Measurements from ENCODE around the gene NEDD4L.

The NEDD4L gene

GRCh38 chr18:58103339-58103985 is 59.4 kb downstream of the NEDD4L start:
- no peak overlapping the region for H3K4me3 ChIP-seq (ENCODE audit: low read depth, low read length)
- TF ChIP-seq, protein P1, sequence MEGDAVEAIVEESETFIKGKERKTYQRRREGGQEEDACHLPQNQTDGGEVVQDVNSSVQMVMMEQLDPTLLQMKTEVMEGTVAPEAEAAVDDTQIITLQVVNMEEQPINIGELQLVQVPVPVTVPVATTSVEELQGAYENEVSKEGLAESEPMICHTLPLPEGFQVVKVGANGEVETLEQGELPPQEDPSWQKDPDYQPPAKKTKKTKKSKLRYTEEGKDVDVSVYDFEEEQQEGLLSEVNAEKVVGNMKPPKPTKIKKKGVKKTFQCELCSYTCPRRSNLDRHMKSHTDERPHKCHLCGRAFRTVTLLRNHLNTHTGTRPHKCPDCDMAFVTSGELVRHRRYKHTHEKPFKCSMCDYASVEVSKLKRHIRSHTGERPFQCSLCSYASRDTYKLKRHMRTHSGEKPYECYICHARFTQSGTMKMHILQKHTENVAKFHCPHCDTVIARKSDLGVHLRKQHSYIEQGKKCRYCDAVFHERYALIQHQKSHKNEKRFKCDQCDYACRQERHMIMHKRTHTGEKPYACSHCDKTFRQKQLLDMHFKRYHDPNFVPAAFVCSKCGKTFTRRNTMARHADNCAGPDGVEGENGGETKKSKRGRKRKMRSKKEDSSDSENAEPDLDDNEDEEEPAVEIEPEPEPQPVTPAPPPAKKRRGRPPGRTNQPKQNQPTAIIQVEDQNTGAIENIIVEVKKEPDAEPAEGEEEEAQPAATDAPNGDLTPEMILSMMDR (IDR thresholded peaks at IDR 0.05; ENCODE audit: low read depth, low read length) = no peak
- no peak for DNase-seq

DNA sequence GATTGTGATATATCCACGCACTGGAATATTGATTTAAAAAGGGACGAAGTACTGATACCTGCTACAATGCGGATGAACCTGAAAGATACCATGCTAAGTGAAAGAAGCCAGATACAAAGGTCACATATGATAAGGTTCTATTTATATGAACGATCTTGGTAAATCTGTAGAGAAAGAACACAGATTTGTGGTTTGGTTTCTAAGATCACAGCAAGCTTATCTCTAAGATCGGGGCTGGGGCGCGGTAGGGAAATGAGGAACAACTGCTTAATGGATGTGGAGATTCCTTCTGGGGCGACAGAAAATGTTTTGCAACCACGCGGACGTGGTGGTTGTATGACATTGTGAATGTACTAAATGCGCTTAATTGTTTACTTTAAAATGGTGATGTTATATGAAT is 60.1 kb downstream of the NEDD4L start:
- Histone ChIP-seq H3K36me3 (peaks cover 6% of the 10 kb centered on the region), H3K9me3 (ENCODE audit: severe bottlenecking) (no peaks in the 10 kb centered on the region), H3K27ac (no peak overlapping the region; the same call in 1 of the 2 replicates), H3K27me3 (ENCODE audit: insufficient read depth, low read depth, severe bottlenecking) (no peaks in the 10 kb centered on the region), H3K4me3 (ENCODE audit: low read depth, low read length) (no peak overlapping the region)
- DNase-seq = no peak
- TF ChIP-seq, protein P1 (IDR thresholded peaks at IDR 0.05; ENCODE audit: low read depth, low read length) = no peak

More at GRCh38 chr18:58103339-58103985, 59.4 kb downstream of the NEDD4L start:
- Histone ChIP-seq H3K36me3 (peaks cover 6% of the 10 kb centered on the region), H3K27ac (no peak overlapping the region; the same call in 1 of the 2 replicates), H3K9me3 (ENCODE audit: severe bottlenecking) (no peaks in the 10 kb centered on the region), H3K27me3 (ENCODE audit: insufficient read depth, low read depth, severe bottlenecking) (no peaks in the 10 kb centered on the region)

- Histone ChIP-seq H3K4me3 (ENCODE audit: low read depth, low read length) (no peak overlapping the region), H3K27me3 (ENCODE audit: insufficient read depth, low read depth, severe bottlenecking) (no peaks in the 10 kb centered on the region), H3K27ac (peak overlapping the region; percentile 71), H3K36me3 (peaks cover 3% of the 10 kb centered on the region), H3K9me3 (ENCODE audit: severe bottlenecking) (no peaks in the 10 kb centered on the region)
- TF ChIP-seq, protein P1 (IDR thresholded peaks at IDR 0.05; ENCODE audit: low read depth, low read length) = no peak
- DNase-seq = no peak
Measured at GRCh38 chr18:58105206-58105887, 61.3 kb downstream of the NEDD4L start.

DNA sequence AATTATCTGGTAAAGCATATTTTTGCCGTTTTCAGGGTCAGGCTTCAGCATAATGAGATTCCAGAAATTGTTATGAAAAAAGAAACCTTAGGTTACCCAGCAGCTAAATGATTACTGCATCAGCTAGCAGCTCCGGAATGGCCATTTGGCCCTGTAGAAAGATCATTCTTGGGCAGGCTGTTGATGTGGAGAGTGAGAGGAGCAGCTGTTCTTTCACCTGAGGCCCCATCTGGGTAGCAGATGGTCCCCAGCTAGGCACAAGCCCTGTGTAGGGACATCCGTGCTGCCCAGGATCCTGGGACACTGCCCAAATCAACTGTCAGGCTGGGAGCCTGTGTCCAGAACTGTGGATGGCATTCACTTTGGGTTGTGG is 61.8 kb downstream of the NEDD4L start:
- peak; percentile 83 for DNase-seq
- H3K9me3 ChIP-seq (ENCODE audit: severe bottlenecking) = no peaks in the 10 kb centered on the region
- TF ChIP-seq, protein P1 (IDR thresholded peaks at IDR 0.05; ENCODE audit: low read depth, low read length) = no peak
- no peaks in the 10 kb centered on the region for H3K27me3 ChIP-seq (ENCODE audit: insufficient read depth, low read depth, severe bottlenecking)
- peaks cover 3% of the 10 kb centered on the region for H3K36me3 ChIP-seq
- peak overlapping the region; percentile 71 for H3K27ac ChIP-seq
- no peak overlapping the region for H3K4me3 ChIP-seq (ENCODE audit: low read depth, low read length)

DNA sequence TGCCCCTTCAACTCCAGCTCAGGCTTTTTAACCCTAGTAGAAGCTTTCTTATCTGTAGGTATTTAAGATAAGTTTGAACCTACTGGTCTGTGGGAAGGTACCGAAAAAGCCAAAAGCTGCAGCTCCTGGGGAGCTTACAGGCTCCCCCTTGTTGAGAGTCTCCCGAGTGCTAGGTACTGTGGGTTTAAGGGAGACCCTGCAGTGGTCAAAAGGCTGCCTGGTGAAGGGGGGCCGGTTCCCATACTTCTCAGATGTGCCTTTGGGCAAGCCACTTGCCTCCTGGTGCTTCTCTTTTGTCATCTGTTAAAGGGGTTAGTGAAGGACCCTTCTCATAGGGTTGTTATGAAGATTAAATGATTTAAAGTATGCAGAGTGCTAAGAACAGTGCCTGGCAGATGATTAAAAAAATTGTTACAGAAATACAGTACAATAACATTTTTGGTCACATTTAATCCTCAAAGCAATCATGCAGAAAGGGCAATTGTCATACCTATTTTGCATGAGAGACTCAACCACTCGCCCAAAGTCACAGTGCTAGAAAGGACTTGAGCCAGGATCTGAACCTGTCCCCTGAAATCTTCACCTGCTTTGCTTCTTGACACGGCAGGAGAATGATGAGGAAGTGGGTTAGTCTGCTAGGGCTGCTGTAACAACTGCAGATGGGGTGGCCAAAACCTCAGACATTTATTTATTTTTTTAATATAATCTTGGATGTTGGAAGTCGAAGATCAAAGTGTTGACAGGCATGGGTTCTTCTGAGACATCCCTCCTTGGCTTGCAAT is 62.5 kb downstream of the NEDD4L start:
- Histone ChIP-seq H3K9me3 (ENCODE audit: severe bottlenecking) (no peaks in the 10 kb centered on the region), H3K36me3 (peaks cover 9% of the 10 kb centered on the region), H3K4me3 (ENCODE audit: low read depth, low read length) (no peak overlapping the region), H3K27ac (peak overlapping the region; percentile 71), H3K27me3 (ENCODE audit: insufficient read depth, low read depth, severe bottlenecking) (no peaks in the 10 kb centered on the region)
- no peak for DNase-seq
- TF ChIP-seq, protein P1 (IDR thresholded peaks at IDR 0.05; ENCODE audit: low read depth, low read length) = no peak

All from WERI-Rb-1 (cell line).